Activated CD4-positive, alpha-beta memory T cell treated with anti-CD3 and anti-CD28 coated beads, Interleukin-2, amount 10 ng/mL, durations not matched to agents 7 days and 5 days (primary cell): ENCODE results near the gene FBXL4. TPM values are rescaled to one million over a fixed set of nuclear protein-coding genes. Genes with fewer than 3 reads are reported as not detected.

Experiments
- CTCF ChIA-PET: fragments of 350-600 bp; sonication (Branson Sonifier 250); formaldehyde crosslinking; loops from one replicate; lab custom pipeline; 2021; ENCODE audit warnings: antibody characterized with exemption, inconsistent platforms; lab: Charles Lee
- POLR2A ChIA-PET: fragments of 350-600 bp; sonication (Branson Sonifier 250); formaldehyde crosslinking; loops from one replicate; lab custom pipeline; 2021; ENCODE audit warnings: antibody characterized with exemption; lab: Charles Lee
- DNase-seq: peaks from one replicate; pipeline ENCODE4 v3.0.0-alpha.2; 2020
- H3K27ac Mint-ChIP-seq: one replicate; pipeline ENCODE4 v1.8.0; 2021; ENCODE audit warnings: mild to moderate bottlenecking, mixed read lengths
- H3K27me3 Mint-ChIP-seq: one replicate; pipeline ENCODE4 v1.8.0; 2021; ENCODE audit warnings: mixed read lengths
- H3K36me3 Mint-ChIP-seq: one replicate; pipeline ENCODE4 v1.8.0; 2021; ENCODE audit warnings: low read depth, mixed read lengths
- H3K4me1 Mint-ChIP-seq: one replicate; pipeline ENCODE4 v1.8.0; 2021; ENCODE audit warnings: mixed read lengths
- H3K4me3 Mint-ChIP-seq: one replicate; pipeline ENCODE4 v1.8.0; 2021; ENCODE audit warnings: mild to moderate bottlenecking, mixed read lengths
- H3K9me3 Mint-ChIP-seq: one replicate; pipeline ENCODE4 v1.8.0; 2021; ENCODE audit warnings: mixed read lengths
- total RNA-seq, 2 experiments: library from RNA; stranded (reverse); gene quantifications; one replicate each; pipeline ENCODE4 v1.2.3, GENCODE V29; 2021

Gene FBXL4
- total RNA-seq, 2 experiments from 2014 or later = 11.5 to 12.1 TPM

GRCh38 chr6:98846021-98846380 is 101.7 kb downstream of the FBXL4 start:
- ChIA-PET CTCF (interaction anchor here (0.9 kb wide), 1 partner anchor 9 kb away, joined by 3 read pairs; no protein-coding TSS in a partner anchor), POLR2A (no interaction called here)
- Mint-ChIP-seq H3K4me1 (peaks cover 16% of the 10 kb centered on the region), H3K36me3 (no peaks in the 10 kb centered on the region), H3K27ac (no peak overlapping the region), H3K4me3 (no peak overlapping the region), H3K9me3 (no peaks in the 10 kb centered on the region), H3K27me3 (peaks cover 80% of the 10 kb centered on the region)
- no peak for DNase-seq

- Mint-ChIP-seq H3K27ac (no peak overlapping the region), H3K4me1 (peaks cover 16% of the 10 kb centered on the region), H3K9me3 (no peaks in the 10 kb centered on the region), H3K4me3 (peak overlapping the region; percentile 40), H3K27me3 (peaks cover 85% of the 10 kb centered on the region), H3K36me3 (no peaks in the 10 kb centered on the region)
- CTCF ChIA-PET = interaction anchor here (0.9 to 1.8 kb wide), 4 partner anchors 8 to 1120 kb away, joined by 3 to 4 read pairs (median 3); no protein-coding TSS in a partner anchor
- DNase-seq = peak; percentile 72
- POLR2A ChIA-PET = interaction anchor here (1.0 to 1.4 kb wide), 2 partner anchors 11 to 17 kb away, joined by 3 to 4 read pairs; partner anchors contain the start of gene POU3F2
Observed at GRCh38 chr6:98845211-98846020, 102.3 kb downstream of the FBXL4 start.

- Mint-ChIP-seq H3K4me1 (peaks cover 16% of the 10 kb centered on the region), H3K27ac (no peak overlapping the region), H3K4me3 (no peak overlapping the region), H3K9me3 (no peaks in the 10 kb centered on the region), H3K36me3 (no peaks in the 10 kb centered on the region), H3K27me3 (peaks cover 85% of the 10 kb centered on the region)
- DNase-seq = no peak
- ChIA-PET POLR2A (interaction anchor here (1.0 to 1.4 kb wide), 2 partner anchors 10 to 16 kb away, joined by 3 to 4 read pairs; partner anchors contain the start of gene POU3F2), CTCF (interaction anchor here (1.0 to 1.8 kb wide), 3 partner anchors 75 to 1119 kb away, joined by 3 to 4 read pairs (median 3); no protein-coding TSS in a partner anchor)
Observed at GRCh38 chr6:98844244-98845210, 103.2 kb downstream of the FBXL4 start.

GRCh38 chr6:98843271-98844243 is 104.2 kb downstream of the FBXL4 start:
- no peak for DNase-seq
- ChIA-PET CTCF (interaction anchor here (1.8 kb wide), 1 partner anchor 74 kb away, joined by 4 read pairs; no protein-coding TSS in a partner anchor), POLR2A (interaction anchor here (1.4 kb wide), 1 partner anchor 15 kb away, joined by 3 read pairs; no protein-coding TSS in a partner anchor)
- Mint-ChIP-seq H3K4me1 (peaks cover 16% of the 10 kb centered on the region), H3K4me3 (no peak overlapping the region), H3K9me3 (no peaks in the 10 kb centered on the region), H3K27me3 (peaks cover 82% of the 10 kb centered on the region), H3K27ac (no peak overlapping the region), H3K36me3 (no peaks in the 10 kb centered on the region)

- Mint-ChIP-seq H3K4me3 (no peak overlapping the region), H3K27me3 (peaks cover 88% of the 10 kb centered on the region), H3K4me1 (peaks cover 16% of the 10 kb centered on the region), H3K36me3 (no peaks in the 10 kb centered on the region), H3K27ac (no peak overlapping the region), H3K9me3 (no peaks in the 10 kb centered on the region)
- CTCF ChIA-PET = no interaction called here
- POLR2A ChIA-PET = no interaction called here
- DNase-seq = no peak
Observed at GRCh38 chr6:98842342-98843180, 105.2 kb downstream of the FBXL4 start.

GRCh38 chr6:98841621-98842341 is 106.0 kb downstream of the FBXL4 start:
- Mint-ChIP-seq H3K27ac (no peak overlapping the region), H3K9me3 (no peaks in the 10 kb centered on the region), H3K4me1 (peaks cover 14% of the 10 kb centered on the region), H3K36me3 (no peaks in the 10 kb centered on the region), H3K27me3 (peaks cover 88% of the 10 kb centered on the region), H3K4me3 (no peak overlapping the region)
- CTCF ChIA-PET = interaction anchor here (1.0 kb wide), 1 partner anchor 11 kb away, joined by 3 read pairs; no protein-coding TSS in a partner anchor
- no peak for DNase-seq
- POLR2A ChIA-PET = interaction anchor here (0.6 kb wide), 1 partner anchor 13 kb away, joined by 3 read pairs; no protein-coding TSS in a partner anchor

GRCh38 chr6:98840996-98841513 is 106.7 kb downstream of the FBXL4 start:
- POLR2A ChIA-PET = interaction anchor here (0.6 kb wide), 1 partner anchor 13 kb away, joined by 3 read pairs; no protein-coding TSS in a partner anchor
- CTCF ChIA-PET = interaction anchor here (1.0 kb wide), 1 partner anchor 10 kb away, joined by 3 read pairs; no protein-coding TSS in a partner anchor
- no peak for DNase-seq

GRCh38 chr6:98840385-98840784 is 107.4 kb downstream of the FBXL4 start:
- no peaks in the 10 kb centered on the region for H3K36me3 Mint-ChIP-seq
- CTCF ChIA-PET = no interaction called here

More at GRCh38 chr6:98840996-98841513, 106.7 kb downstream of the FBXL4 start:
- no peak overlapping the region for H3K4me3 Mint-ChIP-seq
- H3K27me3 Mint-ChIP-seq = peaks cover 87% of the 10 kb centered on the region
- no peak overlapping the region for H3K27ac Mint-ChIP-seq
- no peaks in the 10 kb centered on the region for H3K36me3 Mint-ChIP-seq
- H3K9me3 Mint-ChIP-seq = no peaks in the 10 kb centered on the region
- H3K4me1 Mint-ChIP-seq = peaks cover 17% of the 10 kb centered on the region

GRCh38 chr6:98839781-98840361 is 107.9 kb downstream of the FBXL4 start:
- H3K4me1 Mint-ChIP-seq = peaks cover 14% of the 10 kb centered on the region
- no peak overlapping the region for H3K27ac Mint-ChIP-seq
- no peak overlapping the region for H3K4me3 Mint-ChIP-seq
- no peaks in the 10 kb centered on the region for H3K36me3 Mint-ChIP-seq
- CTCF ChIA-PET = no interaction called here
- no peak for DNase-seq
- POLR2A ChIA-PET = no interaction called here
- H3K27me3 Mint-ChIP-seq = peaks cover 85% of the 10 kb centered on the region
- no peaks in the 10 kb centered on the region for H3K9me3 Mint-ChIP-seq

More at GRCh38 chr6:98840385-98840784, 107.4 kb downstream of the FBXL4 start:
- H3K4me3 Mint-ChIP-seq = no peak overlapping the region
- H3K9me3 Mint-ChIP-seq = no peaks in the 10 kb centered on the region
- H3K27me3 Mint-ChIP-seq = peaks cover 86% of the 10 kb centered on the region
- no peak for DNase-seq
- no peak overlapping the region for H3K27ac Mint-ChIP-seq
- POLR2A ChIA-PET = no interaction called here
- peaks cover 14% of the 10 kb centered on the region for H3K4me1 Mint-ChIP-seq

GRCh38 chr6:98838975-98839374 is 108.8 kb downstream of the FBXL4 start:
- DNase-seq = no peak
- Mint-ChIP-seq H3K36me3 (no peaks in the 10 kb centered on the region), H3K9me3 (no peaks in the 10 kb centered on the region), H3K4me1 (peaks cover 16% of the 10 kb centered on the region), H3K4me3 (no peak overlapping the region), H3K27me3 (peaks cover 84% of the 10 kb centered on the region), H3K27ac (no peak overlapping the region)
- CTCF ChIA-PET = interaction anchor here (0.7 kb wide), 1 partner anchor 281 kb away, joined by 4 read pairs; no protein-coding TSS in a partner anchor
- POLR2A ChIA-PET = no interaction called here
